ENCODE measurements around the gene FOXJ2. TPM values are rescaled to one million over a fixed set of nuclear protein-coding genes. Genes with fewer than 3 reads are reported as not detected.

Gene FOXJ2
- total RNA-seq, 1 experiment from 2014 or later = 6.9 TPM

DNA sequence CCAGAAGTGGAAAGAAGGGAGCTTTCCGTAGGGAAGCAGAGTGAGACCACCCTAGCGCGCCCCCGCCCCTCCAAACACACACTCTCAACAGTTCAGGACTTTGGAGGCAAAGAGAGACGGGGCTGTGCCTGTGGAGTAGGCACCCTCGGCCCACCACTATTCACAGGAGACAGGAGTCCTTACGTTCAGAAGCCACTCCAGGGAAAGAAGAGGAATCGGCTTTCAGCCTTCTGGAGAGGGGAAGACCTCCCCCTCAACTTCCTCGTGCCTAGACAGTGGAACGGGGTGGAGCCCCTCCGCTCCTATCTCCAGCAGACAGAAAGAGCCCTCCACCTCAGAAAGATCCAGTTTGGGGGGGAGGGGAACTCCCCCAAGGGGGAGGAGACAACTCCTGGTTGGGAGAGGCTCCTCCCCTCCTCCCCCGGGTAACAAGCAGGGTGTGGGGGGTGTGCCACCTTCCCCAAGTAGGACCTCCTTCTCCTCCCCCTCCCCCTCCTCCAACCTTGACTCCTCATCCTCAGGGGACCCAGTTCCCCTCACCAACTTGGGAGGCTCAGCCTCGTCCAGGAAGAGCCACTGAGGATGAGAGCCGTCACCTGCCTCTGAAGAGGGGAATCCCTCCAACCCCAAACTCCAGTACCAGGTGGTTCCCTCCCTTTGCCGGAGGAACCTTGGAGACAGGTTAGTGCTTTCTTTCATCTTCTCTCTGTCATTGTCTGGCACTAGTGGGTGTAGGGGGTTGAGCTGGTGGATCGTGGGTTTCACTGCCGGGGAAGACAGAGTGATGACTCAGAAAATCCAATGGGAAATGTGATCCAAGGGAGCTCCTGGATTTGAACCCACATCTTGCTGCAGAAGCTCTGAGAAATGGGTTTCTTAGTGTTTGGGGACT lies 883 bp downstream of the FOXJ2 start:
- peaks cover 19% of the 10 kb centered on the region for H3K4me1 ChIP-seq (ENCODE audit: insufficient read depth, low read length)
- peak overlapping the region; percentile 88 for H3K4me3 ChIP-seq (ENCODE audit: low read length)
- H3K27ac ChIP-seq (ENCODE audit: low read length) = no peak overlapping the region
- peak overlapping the region; percentile 81 for H2AFZ ChIP-seq (ENCODE audit: low read length)
- H3F3A ChIP-seq (ENCODE audit: low read length, unreplicated experiment) = no peaks in the 10 kb centered on the region
- intact Hi-C loops (cut with micrococcal nuclease) = loop anchor here (5.0 kb wide), 1 partner anchor 44 kb away; no protein-coding TSS in a partner anchor
- H3K9me2 ChIP-seq (replicated peaks; ENCODE audit: low read length) = no peaks in the 10 kb centered on the region
- TF ChIP-seq, protein P1, sequence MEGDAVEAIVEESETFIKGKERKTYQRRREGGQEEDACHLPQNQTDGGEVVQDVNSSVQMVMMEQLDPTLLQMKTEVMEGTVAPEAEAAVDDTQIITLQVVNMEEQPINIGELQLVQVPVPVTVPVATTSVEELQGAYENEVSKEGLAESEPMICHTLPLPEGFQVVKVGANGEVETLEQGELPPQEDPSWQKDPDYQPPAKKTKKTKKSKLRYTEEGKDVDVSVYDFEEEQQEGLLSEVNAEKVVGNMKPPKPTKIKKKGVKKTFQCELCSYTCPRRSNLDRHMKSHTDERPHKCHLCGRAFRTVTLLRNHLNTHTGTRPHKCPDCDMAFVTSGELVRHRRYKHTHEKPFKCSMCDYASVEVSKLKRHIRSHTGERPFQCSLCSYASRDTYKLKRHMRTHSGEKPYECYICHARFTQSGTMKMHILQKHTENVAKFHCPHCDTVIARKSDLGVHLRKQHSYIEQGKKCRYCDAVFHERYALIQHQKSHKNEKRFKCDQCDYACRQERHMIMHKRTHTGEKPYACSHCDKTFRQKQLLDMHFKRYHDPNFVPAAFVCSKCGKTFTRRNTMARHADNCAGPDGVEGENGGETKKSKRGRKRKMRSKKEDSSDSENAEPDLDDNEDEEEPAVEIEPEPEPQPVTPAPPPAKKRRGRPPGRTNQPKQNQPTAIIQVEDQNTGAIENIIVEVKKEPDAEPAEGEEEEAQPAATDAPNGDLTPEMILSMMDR (conservative IDR thresholded peaks at IDR 0.05; ENCODE audit: low read depth, low read length) = no peak
- no peak for TF ChIP-seq EZH2 (IDR thresholded peaks at IDR 0.05; ENCODE audit: low read length, unreplicated experiment)
- no peak for TF ChIP-seq EZH2phosphoT487 (IDR thresholded peaks at IDR 0.05; ENCODE audit: borderline replicate concordance, low read length)
- peak; percentile 26 for DNase-seq
- H4K20me1 ChIP-seq (ENCODE audit: low read length) = no peaks in the 10 kb centered on the region; the same call in 1 of the 2 replicates
- H3K36me3 ChIP-seq (ENCODE audit: low read depth, low read length) = no peaks in the 10 kb centered on the region
- H3K9me3 ChIP-seq (ENCODE audit: low read length) = no peaks in the 10 kb centered on the region
- ChIA-PET CTCF (no interaction called here), POLR2A (ENCODE audit: unreplicated experiment) (interaction anchor here (0.6 kb wide), 1 partner anchor 16 kb away, joined by 4 read pairs; no protein-coding TSS in a partner anchor)
- ATAC-seq = peak; percentile 14
- no peaks in the 10 kb centered on the region for H3K27me3 ChIP-seq (ENCODE audit: low read length)
- peaks cover 30% of the 10 kb centered on the region for H3K79me2 ChIP-seq (ENCODE audit: low read length)
- peak overlapping the region; percentile 97 for H3K4me2 ChIP-seq (ENCODE audit: low read length)
- H3K9ac ChIP-seq (ENCODE audit: low read length) = peak overlapping the region; percentile 86
- TSS peak; percentile 31 for BruUV-seq (replicated peaks)

DNA sequence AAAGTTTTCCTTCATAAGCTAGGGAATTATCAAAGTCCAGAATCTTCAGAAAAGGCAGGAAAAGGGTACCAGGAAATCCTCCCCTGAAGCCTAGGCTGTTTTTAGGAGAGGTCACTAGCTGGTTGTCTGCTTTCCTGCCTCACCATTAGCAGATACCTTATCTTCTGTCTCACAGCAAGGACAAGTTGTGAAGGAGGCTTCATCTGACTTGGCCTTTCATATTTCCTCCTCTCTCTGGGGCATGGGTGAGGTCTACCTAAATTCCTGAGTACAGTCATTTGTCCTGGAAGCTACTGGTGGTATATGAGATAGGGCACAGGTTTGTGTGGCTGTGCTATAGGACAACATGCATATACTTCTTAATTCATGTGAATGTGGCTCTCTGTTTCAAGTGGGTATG lies 2.3 kb downstream of the FOXJ2 start:
- peak overlapping the region; percentile 97 for H3K4me2 ChIP-seq (ENCODE audit: low read length)
- no peak overlapping the region for H2AFZ ChIP-seq (ENCODE audit: low read length)
- H3F3A ChIP-seq (ENCODE audit: low read length, unreplicated experiment) = no peaks in the 10 kb centered on the region
- no peaks in the 10 kb centered on the region for H3K9me3 ChIP-seq (ENCODE audit: low read length)
- peaks cover 19% of the 10 kb centered on the region for H3K4me1 ChIP-seq (ENCODE audit: insufficient read depth, low read length)
- H3K36me3 ChIP-seq (ENCODE audit: low read depth, low read length) = no peaks in the 10 kb centered on the region
- no peaks in the 10 kb centered on the region for H3K9me2 ChIP-seq (replicated peaks; ENCODE audit: low read length)
- no peak overlapping the region for H3K9ac ChIP-seq (ENCODE audit: low read length)
- intact Hi-C loops (cut with micrococcal nuclease) = loop anchor here (5.0 kb wide), 1 partner anchor 42 kb away; no protein-coding TSS in a partner anchor
- peaks cover 30% of the 10 kb centered on the region for H3K79me2 ChIP-seq (ENCODE audit: low read length)
- CTCF ChIA-PET = no interaction called here
- POLR2A ChIA-PET (ENCODE audit: unreplicated experiment) = no interaction called here
- H4K20me1 ChIP-seq (ENCODE audit: low read length) = no peaks in the 10 kb centered on the region; the same call in 1 of the 2 replicates
- ATAC-seq (no peak), DNase-seq (peak; percentile 31)
- no peaks in the 10 kb centered on the region for H3K27me3 ChIP-seq (ENCODE audit: low read length)
- TF ChIP-seq EZH2phosphoT487 (IDR thresholded peaks at IDR 0.05; ENCODE audit: borderline replicate concordance, low read length) = no peak
- TF ChIP-seq, protein P1 (conservative IDR thresholded peaks at IDR 0.05; ENCODE audit: low read depth, low read length) = no peak
- no peak for TF ChIP-seq EZH2 (IDR thresholded peaks at IDR 0.05; ENCODE audit: low read length, unreplicated experiment)
- BruUV-seq (replicated peaks) = no TSS peak
- no peak overlapping the region for H3K27ac ChIP-seq (ENCODE audit: low read length)
- H3K4me3 ChIP-seq (ENCODE audit: low read length) = peak overlapping the region; percentile 88
